Hepatic stellate cell (primary cell): ENCODE data around the gene MAML1.
"Not testable (repeated sequence)": the region's sequence is repeated elsewhere in the genome, so short reads cannot be mapped to it uniquely, and the experiment has no call there.

Experiments used
- DNase-seq: peaks from one replicate; pipeline ENCODE4 v3.0.0; 2011; ENCODE audit warnings: low spot score

Gene MAML1, protein sequence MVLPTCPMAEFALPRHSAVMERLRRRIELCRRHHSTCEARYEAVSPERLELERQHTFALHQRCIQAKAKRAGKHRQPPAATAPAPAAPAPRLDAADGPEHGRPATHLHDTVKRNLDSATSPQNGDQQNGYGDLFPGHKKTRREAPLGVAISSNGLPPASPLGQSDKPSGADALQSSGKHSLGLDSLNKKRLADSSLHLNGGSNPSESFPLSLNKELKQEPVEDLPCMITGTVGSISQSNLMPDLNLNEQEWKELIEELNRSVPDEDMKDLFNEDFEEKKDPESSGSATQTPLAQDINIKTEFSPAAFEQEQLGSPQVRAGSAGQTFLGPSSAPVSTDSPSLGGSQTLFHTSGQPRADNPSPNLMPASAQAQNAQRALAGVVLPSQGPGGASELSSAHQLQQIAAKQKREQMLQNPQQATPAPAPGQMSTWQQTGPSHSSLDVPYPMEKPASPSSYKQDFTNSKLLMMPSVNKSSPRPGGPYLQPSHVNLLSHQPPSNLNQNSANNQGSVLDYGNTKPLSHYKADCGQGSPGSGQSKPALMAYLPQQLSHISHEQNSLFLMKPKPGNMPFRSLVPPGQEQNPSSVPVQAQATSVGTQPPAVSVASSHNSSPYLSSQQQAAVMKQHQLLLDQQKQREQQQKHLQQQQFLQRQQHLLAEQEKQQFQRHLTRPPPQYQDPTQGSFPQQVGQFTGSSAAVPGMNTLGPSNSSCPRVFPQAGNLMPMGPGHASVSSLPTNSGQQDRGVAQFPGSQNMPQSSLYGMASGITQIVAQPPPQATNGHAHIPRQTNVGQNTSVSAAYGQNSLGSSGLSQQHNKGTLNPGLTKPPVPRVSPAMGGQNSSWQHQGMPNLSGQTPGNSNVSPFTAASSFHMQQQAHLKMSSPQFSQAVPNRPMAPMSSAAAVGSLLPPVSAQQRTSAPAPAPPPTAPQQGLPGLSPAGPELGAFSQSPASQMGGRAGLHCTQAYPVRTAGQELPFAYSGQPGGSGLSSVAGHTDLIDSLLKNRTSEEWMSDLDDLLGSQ

DNA sequence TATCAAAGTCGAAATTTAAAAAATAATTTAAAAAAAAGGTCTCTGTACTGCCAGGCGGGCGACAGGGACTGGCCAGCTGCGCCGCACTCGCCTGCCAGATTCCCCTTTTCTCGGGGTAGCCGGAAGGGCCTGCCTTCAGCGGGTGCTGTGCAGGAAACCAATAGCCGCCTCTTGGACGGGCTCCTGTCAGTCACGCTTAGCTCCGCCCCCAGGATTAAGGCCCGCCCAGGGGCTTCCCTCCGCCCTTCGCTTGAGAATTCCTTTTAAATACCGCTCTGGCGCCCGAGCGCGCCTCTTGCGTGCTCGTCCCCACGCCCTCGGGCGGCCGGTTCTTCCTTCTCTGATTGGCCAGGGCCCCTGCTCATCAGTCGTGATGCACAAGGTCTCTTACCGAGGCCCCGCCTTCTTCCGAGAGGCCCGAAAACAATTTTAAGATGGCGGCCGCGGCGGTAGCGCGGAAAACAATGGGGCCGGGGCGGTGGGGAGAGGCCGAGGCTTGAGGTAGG is at the start of gene MAML1:
TSS of gene MAML1 (plus strand) at position 411 of the 506 bp plus-strand sequence. CDS start 291 bp downstream, outside the sequence.
- DNase-seq = peak; percentile 99

DNA sequence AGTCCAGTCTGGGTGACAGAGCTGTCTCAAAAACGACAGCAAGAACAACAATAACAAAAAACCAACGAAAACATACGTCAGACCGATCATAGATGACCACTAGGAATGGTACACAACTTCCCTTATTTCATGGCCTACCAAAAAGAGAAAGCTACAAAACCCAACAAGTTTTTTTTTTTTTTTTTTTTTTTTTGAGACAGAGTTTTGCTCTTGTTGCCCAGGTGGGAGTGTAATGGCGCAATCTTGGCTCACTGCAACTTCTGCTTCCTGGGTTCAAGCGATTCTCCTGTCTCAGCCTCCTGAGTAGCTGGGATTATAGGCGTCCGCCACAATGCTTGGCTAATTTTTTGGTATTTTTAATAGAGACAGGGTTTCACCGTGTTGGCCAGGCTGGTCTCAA is 43.4 kb upstream of the MAML1 start:
- DNase-seq = not testable (repeated sequence)

DNA sequence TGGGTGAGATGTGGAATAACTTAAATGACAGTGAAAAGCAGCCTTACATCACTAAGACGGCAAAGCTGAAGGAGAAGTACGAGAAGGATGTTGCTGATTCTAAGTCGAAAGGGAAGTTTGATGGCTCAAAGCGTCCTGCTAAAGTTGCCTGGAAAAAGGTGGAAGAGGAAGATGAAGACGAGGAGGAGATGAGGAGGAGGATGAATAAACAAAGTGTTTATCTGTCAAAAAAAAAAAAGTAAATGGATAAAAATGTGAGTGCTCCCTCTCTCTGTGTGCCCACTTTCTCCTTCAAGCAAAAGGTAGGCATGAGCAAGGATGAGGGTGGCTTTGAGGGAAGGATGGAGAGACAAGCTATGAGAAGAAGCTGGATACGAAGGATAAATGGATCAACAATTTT is 38.1 kb upstream of the MAML1 start:
- no peak for DNase-seq

DNA sequence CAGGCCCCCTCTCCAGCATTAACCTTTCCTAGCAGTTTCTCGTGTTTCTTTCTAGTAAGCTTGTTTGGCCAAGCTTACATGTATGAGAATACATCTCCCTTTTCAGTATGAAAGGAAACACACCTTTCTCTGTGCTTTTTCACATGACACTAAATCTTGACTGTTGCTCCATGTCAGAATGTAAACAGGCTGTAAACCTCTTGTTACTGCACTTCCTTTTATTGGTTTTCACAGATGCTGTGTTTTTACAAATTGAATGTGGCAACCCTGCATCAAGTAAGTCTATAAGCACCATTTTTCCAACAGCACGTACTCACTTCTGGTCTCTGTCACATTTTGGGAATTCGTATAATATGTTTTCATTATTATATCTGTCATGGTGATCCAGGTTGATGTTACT is 36.0 kb upstream of the MAML1 start:
- no peak for DNase-seq

DNA sequence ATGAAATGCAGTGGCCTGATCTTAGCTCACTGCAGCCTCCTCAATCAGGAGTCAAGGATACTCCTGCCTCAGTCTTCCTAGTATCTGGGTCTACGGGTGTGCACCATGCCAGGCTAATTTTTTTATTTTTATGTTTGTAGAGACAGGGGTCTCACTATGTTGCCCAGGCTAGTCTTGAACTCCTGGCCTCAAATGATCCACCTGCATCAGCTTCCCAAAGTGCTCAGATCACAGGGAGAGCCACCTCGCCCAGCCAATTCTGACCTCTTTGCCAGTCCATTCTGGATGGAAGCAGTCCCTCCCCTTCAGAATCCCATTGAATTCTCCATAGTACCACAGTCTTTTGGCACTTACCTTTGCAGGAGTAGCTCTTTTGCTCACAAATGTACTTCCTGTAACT is 35.5 kb upstream of the MAML1 start:
- DNase-seq = no peak

DNA sequence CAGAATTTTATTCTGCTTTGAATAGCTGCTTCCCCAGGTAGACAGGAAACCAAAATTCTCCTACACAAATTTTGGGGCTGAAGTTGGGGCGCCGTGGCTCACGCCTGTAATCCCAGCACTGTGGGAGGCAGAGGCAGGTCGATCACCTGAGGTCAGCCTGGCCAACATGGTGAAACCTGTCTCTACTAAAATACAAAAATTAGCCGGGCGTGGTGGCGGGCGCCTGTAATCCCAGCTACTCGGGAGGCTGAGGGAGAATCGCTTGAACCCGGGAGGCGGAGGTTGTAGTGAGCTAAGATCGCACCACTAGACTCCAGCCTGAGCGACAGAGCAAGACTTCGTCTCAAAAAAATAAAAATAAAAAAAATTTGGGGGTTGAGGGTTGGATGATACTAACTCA is 35.1 kb upstream of the MAML1 start:
- DNase-seq = not testable (repeated sequence)

DNA sequence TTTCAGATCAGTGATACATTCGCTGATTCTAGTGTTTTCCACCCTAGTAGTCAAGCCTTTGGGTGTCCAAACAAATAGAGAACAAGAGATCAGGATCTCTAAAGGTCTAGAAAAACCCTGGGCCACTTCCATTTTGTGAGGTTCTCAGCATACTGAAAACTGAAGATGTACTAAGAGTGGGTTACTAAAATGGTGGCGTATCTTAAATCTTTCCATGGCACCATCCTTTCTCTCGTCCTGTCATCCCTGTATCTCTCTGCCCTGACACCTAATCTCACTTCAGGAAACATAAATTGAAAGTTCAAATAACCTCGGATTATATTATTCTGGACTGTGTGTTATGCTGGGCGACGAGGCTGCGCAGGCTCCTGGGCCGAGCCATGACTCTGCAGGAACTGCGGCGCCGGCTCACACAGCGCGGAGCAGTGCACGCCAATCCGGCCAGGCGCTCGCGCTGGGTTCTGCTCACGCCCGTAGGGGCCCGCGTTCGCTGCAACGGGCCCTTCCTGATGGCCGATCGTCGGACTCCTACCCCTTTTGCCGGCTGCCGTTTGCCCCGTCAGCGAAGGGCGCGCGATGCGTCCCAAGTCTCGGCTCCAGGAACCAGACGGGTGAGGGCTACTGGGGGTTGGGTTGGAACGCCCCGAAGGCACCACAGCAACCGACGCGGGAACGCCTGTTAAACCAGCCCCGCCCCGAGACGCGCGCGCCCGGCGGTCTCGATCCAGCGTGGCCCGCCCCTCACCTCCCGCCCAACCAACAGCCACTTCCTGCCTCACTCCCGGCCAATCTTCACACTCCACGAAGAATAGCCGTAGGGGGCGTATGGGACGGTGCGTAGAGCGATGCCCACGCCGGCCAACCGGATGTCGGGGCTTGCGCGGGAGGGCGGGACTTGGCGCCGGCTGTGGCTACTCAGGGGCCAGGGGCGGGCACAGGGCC is 34.4 kb upstream of the MAML1 start:
- peak; percentile 100 for DNase-seq

DNA sequence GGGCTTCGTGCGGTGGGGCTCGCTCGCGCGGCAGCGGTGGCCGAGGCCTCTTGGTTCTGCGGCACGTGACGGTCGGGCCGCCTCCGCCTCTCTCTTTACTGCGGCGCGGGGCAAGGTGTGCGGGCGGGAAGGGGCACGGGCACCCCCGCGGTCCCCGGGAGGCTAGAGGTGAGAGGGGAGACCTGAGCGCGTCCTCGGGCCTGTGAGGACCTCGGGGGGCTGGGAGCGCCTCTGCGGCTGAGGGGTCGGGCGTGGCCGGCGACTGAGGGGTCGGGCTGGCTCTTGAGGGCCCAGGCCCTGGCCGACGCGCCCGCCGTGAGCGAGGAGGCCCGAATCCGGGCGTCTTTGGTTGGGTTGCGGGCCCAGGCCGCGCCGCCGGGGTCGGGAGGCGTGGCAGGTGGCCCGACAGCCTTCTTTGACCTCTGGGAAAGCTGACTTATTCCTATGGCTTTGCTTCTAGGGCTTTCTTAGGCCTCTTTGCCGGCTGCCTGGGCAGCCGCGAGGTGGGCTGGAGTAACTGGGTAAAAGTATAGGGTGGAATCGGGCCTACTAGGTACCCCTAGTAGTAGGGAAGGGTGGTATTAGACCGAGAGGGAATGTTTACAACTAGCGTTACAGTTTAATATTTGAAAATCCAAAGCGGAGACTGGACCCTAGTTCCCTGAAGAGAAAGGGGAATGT is 33.5 kb upstream of the MAML1 start, which contains the start of gene CANX:
TSS of gene CANX (plus strand) at position 33 of the 681 bp plus-strand sequence. CDS start 6,715 bp downstream, outside the sequence.
- no peak for DNase-seq

DNA sequence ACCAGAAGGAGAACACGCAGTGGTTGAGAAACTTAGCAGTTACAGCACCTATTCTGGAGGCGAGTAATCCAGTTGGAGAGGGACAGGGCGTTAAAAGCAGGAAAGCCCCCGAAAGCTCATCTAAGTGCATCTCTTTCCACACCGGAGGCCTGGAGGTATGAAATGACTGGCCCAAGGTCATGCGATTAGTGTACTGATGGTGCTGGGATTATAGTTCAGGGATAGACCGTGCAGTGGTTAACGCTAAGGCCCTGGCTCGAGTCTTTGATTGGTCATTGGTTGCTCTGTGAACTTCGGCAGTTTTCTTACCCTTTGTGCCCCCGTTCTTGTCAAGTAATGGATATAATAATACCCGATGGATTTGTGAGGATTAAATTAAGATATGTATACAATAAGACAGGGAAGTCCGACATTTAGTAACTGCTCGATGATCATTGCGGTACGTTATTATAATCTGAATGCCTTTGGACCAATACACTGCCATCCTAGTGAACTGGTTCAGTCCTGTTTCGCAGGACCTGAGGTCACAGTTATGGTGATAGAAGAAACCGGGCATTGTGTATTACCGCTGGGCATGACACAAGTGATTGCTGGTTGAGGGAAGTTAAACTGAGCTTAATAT is 32.9 kb upstream of the MAML1 start:
- DNase-seq = peak; percentile 72

DNA sequence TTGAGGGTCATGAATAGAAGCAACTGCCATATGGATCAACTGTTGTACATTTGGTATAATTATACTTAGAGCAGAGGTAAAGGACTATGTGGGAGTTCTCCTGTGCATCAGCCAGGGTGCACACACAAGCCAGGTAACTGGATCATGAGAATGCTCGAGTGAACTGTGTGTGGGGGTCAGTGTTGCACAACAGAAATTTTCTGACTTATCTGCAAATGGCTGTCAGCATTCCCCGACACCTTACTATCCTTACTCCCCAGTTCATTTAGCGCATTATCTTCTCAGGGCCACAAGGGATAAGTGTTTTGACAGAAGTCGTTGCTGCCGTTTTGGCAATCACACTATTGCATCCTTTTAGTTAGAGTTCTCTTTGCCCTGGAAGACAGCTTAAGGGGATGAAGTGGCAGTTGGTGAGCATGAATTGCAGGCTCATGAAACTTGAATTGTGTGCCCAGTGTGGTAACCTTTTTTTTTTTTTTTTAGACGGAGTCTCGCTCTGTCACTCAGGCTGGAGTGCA is 32.2 kb upstream of the MAML1 start:
- peak; percentile 23 for DNase-seq

DNA sequence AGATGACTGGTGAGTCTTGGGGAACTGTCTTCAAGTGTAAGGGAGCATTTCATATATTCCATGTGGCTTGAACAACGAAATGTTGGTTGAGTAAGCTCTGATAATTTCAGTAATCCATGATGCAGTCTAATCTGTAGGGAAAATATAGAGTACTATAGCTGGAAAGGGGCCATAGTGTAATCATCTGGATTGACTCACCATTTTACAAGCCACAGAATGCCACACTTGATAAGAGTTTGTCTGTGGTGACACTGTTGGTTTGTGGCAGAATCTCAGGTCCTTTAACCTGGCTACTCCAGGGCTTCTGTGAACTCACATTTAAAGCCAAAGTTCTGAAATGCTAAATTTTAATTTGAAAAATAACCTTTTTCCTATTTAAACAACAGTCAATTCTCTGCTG is 16.3 kb upstream of the MAML1 start:
- DNase-seq = no peak

DNA sequence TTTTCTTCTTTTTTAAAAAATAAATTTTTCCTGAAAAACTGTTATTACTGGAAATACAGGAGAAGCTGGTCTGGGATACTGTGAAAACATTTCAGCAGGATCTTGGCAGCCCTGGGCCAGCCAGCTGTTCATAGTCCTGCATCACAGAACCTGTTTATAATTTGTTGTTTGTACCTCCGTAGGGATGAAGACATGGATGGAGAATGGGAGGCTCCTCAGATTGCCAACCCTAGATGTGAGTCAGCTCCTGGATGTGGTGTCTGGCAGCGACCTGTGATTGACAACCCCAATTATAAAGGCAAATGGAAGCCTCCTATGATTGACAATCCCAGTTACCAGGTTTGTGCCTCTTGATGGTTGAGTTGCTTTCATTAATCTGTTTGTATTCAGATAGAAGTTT is 12.4 kb upstream of the MAML1 start:
- no peak for DNase-seq

DNA sequence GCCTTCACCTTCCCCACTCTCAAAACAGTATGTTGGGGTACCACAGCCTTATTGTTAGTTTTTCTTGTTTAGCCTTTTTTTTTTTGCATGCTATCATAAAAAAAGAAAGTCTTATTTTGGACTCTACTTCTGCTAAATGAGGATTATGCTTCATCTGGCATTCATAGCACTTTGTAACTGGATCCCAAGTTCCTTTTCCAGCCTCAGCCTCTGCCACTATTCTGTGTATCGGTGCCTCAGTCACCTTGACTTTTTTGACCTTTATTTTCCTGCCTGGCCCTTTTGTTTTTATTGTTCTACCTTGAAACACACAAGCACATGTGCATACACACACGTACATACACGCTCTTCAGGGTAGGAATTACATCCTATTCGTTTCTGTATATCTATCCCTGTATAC is 8.5 kb upstream of the MAML1 start:
- DNase-seq = no peak

DNA sequence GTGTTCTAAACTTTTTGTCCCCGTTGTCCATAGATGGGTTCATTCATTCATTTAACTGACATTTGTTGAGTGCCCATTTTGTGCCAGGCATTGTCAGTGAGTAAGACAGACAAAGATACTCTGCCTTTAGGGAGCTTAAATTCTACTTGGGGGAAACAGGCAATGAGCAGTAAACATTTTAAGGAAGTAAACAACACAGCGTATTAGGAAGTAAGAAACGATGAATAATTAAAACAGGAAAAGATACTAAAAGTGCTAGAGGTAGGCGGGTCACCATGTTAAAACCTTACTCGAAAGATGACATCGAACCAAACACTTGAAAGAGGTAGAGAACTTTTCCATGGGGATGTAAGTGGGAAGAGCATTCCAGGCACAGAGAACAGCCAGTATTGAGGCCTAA is 5.5 kb upstream of the MAML1 start:
- DNase-seq = no peak

DNA sequence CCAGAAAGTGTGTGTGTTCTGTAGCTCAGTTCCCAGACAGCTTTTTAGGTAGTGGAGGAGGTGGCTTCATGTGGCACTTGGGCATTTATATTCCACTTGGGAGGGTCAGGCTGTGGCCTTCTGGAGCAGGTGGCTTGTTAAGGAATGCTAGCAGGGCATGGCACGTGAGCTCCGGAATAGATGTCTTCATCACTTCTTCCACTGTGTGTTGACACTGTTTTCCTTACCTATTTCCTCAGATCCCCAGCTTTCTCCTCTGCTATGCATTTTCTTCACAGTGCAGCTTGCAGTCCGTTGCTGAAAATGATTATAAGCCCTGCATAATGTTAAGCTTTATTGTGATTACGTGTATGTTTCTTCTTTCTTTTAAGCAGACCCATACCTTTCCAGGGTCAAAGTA is 3.3 kb upstream of the MAML1 start:
- no peak for DNase-seq

DNA sequence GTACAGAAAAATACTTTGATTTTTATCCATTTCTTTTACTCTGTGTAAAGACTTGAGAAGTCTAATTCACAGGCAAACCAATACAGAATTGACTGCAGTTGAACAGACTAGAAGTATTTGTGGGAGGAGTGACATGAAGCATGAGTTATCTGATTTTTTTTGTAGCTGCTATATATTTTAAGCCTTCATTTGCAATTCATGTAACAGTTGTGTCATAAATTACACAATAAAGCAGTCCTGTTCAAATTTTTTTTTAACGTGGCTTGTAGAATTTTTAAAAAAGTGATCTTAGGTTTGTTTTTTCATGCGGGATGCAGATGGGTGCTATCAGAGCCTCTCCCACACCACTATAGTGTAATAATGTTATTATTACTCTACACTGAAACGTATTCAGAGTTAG is 2.9 kb upstream of the MAML1 start:
- no peak for DNase-seq

DNA sequence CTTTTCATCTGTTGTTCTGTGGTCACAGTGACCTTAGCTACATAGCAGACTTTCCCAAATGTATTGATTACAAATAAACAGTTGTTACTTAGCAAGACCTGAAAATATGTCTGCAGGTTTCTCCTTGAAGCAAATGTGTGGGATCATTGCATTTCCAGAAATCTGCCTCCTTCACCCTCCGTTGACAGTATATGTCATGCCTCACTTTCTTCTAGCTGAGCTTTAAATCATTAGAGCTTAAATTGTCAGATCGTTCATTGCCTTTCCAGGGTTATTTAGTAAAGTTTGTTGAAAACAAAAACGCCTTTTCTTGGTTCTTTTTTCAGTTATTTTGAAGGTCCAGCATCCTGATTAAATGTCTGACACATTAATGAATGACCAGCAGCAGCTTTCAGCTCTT is 2.3 kb upstream of the MAML1 start:
- DNase-seq = no peak

DNA sequence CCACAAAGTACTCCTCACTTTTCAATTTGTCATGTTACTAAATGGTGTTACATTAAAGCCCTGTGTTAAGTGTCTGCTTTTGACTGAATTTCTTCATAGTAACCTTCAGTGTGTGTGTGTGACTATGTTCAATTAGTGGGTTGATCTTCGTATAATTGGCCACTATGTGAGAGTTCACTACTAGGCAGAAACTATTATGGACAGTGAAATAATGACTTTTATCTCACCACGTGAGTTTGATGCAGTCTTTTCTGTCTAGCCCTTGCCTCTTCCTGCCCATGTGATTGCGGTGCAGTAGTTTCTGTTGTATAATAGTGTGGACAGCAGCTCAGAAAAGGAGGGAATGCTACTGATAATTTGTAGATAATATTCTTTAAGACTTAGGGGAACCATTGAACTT is 1.8 kb upstream of the MAML1 start:
- DNase-seq = no peak

DNA sequence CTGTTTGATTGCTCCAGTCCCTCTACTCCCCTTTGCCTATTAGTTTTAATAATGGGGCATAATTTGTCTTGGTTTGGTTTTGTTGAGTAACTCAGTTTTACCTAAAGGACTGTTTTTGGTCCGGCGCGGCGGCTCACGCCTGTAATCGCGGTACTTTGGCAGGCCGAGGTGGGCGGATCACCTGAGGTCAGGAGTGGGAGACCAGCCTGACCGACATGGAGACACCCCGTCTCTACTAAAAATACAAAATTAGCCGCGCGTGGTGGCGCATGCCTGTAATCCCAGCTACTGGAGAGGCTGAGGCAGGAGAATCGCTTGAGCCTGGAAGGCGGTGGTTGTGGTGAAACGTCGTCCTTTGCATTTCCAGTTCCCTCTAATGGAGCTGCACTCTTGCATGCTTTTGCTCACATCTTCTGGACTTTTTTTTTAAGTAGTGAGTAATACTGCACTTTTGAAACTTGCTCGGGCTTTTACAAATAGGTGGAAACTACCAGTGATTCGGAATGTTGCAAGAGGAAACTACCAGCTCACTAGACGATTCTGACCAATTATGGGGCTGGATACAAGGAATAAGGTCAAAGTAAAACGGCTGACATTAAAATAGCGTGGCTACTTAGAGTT is 721 bp upstream of the MAML1 start:
- peak; percentile 60 for DNase-seq
